ENCODE results near the gene PSMD13. TPM values are rescaled to one million over a fixed set of nuclear protein-coding genes. Genes with fewer than 3 reads are reported as not detected.

The PSMD13 gene
- total RNA-seq, 1 experiment from 2014 or later, result 179 TPM

DNA sequence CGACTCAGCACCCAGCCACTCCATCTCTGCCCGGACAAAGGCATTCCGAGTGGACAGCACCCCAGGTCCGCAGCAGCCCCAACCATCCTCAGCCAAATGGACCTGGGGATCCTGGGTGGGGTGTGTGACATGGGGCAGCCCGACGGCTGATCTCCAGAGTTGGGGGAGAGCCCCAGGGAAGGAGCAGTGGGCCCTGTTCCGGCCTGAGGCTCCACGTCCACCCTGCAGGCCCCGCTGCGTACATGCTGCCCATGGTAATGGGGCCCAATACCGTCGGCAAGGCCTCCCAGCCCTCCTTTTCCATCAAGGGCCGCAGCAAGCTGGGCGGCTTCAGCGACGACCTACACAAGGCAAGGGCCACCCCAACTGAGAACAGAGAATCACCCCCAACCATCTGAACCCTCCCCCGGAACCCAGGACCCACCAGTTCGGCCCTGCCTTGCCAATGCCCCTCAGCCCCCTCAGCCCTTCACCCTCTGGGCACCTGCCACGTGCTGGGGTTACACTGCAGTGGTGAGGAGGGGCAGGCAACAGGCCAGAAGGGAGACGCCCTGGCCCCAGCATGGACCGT lies 38.5 kb upstream of the PSMD13 start (continued):
- TF ChIP-seq YY1 (IDR thresholded peaks at IDR 0.05; ENCODE audit: extremely low read depth, insufficient replicate concordance, low read depth, low read length) (no peak), ZFX (IDR thresholded peaks at IDR 0.05) (no peak), CBX3 (IDR thresholded peaks at IDR 0.05; ENCODE audit: low read depth) (no peak), FOSL1 (IDR thresholded peaks at IDR 0.05; ENCODE audit: low read depth) (no peak), EGR1 (IDR thresholded peaks at IDR 0.05; ENCODE audit: low read depth) (no peak), TCF7L2 (IDR thresholded peaks at IDR 0.05; ENCODE audit: borderline replicate concordance, extremely low read depth, insufficient read depth, insufficient read length) (no peak)

DNA sequence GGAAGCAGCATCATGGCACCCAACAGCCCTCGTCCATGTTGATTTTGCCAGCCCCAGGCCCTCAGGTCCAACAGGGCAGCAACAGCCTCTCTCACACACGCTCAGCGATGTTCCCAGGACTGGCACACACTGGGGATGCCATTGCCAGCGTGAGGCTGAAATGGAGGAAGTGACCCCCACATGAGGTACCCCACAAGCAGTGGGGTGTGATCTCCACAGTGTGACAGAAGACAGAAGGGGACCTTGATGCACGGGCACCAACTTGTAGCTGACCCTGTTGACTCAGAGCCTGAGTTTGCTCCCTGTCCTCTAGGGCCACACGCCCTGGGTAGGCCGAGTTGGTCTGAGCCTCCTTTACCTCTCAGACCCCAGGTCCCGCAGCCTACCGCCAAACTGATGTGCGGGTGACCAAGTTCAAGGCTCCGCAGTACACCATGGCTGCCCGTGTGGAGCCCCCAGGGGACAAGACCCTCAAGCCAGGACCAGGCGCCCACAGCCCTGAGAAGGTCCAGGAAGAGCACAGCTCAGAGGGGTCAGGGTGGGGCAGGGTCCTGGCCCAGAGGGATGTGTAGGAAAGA lies 37.7 kb upstream of the PSMD13 start:
- Histone ChIP-seq H2AFZ (ENCODE audit: low read depth, low read length, poor library complexity, severe bottlenecking) (no peak overlapping the region), H4K20me1 (ENCODE audit: insufficient read depth) (no peaks in the 10 kb centered on the region), H3K27ac (ENCODE audit: low read depth, low read length) (no peak overlapping the region), H3K9me3 (ENCODE audit: control insufficient read depth in 1 of 2, insufficient read depth in 1 of 2, low read depth in 1 of 2, low read length in 2 of 2) (no peaks in the 10 kb centered on the region), H3K9me2 (ENCODE audit: insufficient read depth) (no peaks in the 10 kb centered on the region), H3K36me3 (ENCODE audit: control insufficient read depth in 1 of 2, insufficient read depth in 2 of 2, low read length in 2 of 2) (peaks cover 0 to 2% of the 10 kb centered on the region in 2 experiments; a peak in 2 of 4 replicates), H3K4me1 (ENCODE audit: control insufficient read depth in 1 of 2, insufficient read depth in 2 of 2, low read length in 2 of 2) (no peaks in the 10 kb centered on the region), H3K9ac (ENCODE audit: low read length) (no peak overlapping the region), H3K27me3 (ENCODE audit: insufficient read depth, low read length) (no peaks in the 10 kb centered on the region), H3K79me2 (ENCODE audit: insufficient read depth, low read length) (no peaks in the 10 kb centered on the region), H3K4me3 (replicated peaks in 1 of 2; ENCODE audit: low read depth in 1 of 2, low read length in 2 of 2) (no peak overlapping the region), H3K4me2 (ENCODE audit: low read length) (no peak overlapping the region)
- ATAC-seq (no peak), DNase-seq (ENCODE audit: low read depth, low spot score) (no peak)
- CTCF ChIA-PET, result no interaction called here
- no TSS peak for BruUV-seq (replicated peaks)
- RAD21 ChIA-PET (ENCODE audit: low non-redundant PET in 1 of 2, low total read pairs in 2 of 2, uncharacterized antibody in 2 of 2, unreplicated experiment in 2 of 2), result no interaction called here
- POLR2A ChIA-PET, result no interaction called here
- TF ChIP-seq TCF7L2 (IDR thresholded peaks at IDR 0.05; ENCODE audit: borderline replicate concordance, extremely low read depth, insufficient read depth, insufficient read length) (no peak), RAD21 (IDR thresholded peaks at IDR 0.05; ENCODE audit: low read depth) (no peak), POLR2AphosphoS5 (IDR thresholded peaks at IDR 0.05; ENCODE audit: low read depth, low read length) (0 out of 2 replicates have a peak, but pooled peaks have one; percentile 11), CEBPB (IDR thresholded peaks at IDR 0.05; ENCODE audit: low read depth) (no peak), POLR2A (IDR thresholded peaks at IDR 0.05; ENCODE audit: borderline replicate concordance, extremely low read depth, insufficient read depth, insufficient read length) (no peak), FOSL1 (IDR thresholded peaks at IDR 0.05; ENCODE audit: low read depth) (no peak)
- TF ChIP-seq, protein P1, sequence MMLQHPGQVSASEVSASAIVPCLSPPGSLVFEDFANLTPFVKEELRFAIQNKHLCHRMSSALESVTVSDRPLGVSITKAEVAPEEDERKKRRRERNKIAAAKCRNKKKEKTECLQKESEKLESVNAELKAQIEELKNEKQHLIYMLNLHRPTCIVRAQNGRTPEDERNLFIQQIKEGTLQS (IDR thresholded peaks at IDR 0.05), result no peak
- TF ChIP-seq, protein P2, sequence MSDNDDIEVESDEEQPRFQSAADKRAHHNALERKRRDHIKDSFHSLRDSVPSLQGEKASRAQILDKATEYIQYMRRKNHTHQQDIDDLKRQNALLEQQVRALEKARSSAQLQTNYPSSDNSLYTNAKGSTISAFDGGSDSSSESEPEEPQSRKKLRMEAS (IDR thresholded peaks at IDR 0.05), result no peak
- TF ChIP-seq, protein P3, sequence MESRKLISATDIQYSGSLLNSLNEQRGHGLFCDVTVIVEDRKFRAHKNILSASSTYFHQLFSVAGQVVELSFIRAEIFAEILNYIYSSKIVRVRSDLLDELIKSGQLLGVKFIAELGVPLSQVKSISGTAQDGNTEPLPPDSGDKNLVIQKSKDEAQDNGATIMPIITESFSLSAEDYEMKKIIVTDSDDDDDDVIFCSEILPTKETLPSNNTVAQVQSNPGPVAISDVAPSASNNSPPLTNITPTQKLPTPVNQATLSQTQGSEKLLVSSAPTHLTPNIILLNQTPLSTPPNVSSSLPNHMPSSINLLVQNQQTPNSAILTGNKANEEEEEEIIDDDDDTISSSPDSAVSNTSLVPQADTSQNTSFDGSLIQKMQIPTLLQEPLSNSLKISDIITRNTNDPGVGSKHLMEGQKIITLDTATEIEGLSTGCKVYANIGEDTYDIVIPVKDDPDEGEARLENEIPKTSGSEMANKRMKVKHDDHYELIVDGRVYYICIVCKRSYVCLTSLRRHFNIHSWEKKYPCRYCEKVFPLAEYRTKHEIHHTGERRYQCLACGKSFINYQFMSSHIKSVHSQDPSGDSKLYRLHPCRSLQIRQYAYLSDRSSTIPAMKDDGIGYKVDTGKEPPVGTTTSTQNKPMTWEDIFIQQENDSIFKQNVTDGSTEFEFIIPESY (IDR thresholded peaks at IDR 0.05; ENCODE audit: extremely low read depth, insufficient replicate concordance, low read length), result no peak
- intact Hi-C loops (cut with micrococcal nuclease), result no loop called here

Data from HCT116 (cell line).